NCI-H1930 (cell line): ENCODE measurements around the gene KRT76.

Source experiments
- DNase-seq, 2 experiments: peaks; one replicate each; lab custom pipeline; 2025; lab: John Stamatoyannopoulos, UW

Gene KRT76

DNA sequence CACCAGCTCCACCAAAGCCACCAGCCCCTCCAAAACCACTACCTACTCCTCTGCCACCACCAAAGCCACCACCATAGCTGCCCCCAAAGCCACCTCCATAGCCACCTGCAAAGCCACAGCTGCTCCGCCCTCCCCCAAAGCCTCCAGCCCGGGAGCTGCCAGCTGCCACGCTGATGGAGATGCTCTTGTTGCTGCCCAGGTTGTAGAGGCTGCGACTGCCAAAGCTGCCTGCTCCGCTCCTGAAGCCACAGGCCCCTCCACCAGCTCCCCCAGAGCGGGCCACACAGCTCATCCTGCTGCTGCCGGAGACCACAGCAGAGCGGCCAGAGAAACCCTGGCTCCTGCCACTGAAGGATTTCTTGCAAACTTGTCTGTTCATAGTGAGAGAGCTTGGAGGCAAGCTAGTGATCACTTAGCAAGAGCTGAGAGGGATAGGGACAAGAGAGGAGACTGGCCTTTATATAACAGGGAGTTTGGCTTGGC is at the start of gene KRT76:
Gene KRT76 (minus strand): TSS at position 433 of the 483 bp plus-strand sequence. CDS start 54 bp downstream, at position 379.
- DNase-seq, result no peak

DNA sequence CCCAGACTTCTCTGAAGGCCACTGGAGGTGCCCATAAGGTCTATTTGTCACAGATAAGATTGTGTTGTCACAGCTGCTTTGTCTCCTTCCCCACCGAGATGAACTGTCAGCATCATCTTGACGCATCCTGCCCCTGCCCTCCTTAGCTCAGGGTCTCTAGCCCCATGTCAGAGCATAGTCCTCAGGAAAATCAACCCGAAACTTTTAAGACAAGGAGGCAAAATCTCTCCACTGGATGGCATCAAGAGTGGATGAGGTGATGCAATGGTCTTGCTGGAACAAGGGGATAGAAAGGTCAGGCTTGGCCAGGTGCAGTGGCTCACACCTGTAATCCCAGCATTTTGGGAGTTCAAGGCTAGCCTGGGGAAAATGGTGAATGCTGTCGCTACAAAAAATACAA is 48.8 kb upstream of the KRT76 start:
- DNase-seq, result no peak

DNA sequence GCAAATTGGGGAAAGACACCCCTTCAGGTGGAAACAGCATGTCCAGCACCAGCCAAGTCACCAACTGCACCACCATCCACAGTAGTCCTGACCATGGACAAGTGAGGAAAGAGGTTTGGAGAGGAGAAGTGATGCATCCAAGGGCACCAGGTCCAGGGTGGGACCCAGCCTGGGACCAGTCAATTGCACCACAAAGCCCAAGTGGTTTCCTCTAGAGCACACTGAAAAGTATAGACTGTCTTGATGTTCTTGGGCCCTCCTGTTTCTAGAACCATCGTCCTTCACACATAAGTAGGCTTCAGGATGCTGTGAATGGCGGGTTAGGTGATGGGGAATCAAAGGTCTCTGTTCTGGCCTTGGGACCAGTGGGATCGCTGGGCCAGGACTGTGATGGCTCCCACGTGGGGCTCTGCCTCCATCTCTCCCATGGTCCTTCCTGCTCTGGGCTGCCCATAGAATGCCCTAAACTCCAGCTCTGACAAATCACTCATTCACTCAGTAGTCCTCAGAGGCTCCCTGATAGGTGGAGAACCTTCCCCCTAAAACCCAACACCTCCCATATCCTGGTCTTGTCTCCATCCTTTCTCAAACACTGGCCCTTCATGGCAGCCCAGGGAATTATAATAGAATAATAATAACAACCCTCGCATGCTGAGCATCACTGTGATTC is 47.7 kb upstream of the KRT76 start:
- no peak for DNase-seq

- no peak for DNase-seq
Observed at GRCh38 chr12:52823761-52824450, 46.8 kb upstream of the KRT76 start.

DNA sequence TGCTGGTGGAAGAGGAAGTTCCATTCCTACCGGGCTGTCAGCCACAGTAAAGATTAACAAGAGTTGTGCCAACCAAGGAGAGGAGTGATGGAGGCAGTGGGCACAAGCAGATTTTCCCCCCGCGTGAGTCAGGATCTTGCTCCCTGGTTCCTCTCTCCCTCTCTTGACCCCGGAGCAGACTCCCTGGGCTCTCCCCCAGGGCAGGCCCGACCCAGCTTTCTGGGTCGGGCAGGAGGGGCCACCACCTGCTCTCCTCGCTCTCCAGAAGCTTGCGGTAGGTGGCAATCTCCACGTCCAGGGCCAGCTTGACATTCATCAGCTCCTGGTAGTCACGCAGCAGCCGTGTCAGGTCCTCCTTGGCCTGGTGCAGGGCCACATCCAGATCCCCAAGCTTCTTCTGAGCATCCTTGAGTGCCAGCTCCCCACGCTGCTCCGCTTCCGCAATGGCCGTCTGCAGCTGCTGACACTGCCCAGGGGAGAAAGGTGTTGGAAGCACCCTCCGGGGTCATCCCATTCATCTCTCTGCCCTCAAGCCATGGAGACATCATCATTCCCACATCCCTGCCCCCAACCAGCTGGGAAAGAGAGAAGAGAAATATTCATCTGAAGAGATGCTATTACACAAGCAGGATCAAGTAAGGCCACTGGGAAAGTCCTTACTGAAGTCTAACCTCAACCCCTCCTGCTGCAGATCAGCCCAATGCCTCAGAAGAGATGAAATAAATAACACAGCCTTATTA is 45.8 kb upstream of the KRT76 start:
- no peak for DNase-seq

DNA sequence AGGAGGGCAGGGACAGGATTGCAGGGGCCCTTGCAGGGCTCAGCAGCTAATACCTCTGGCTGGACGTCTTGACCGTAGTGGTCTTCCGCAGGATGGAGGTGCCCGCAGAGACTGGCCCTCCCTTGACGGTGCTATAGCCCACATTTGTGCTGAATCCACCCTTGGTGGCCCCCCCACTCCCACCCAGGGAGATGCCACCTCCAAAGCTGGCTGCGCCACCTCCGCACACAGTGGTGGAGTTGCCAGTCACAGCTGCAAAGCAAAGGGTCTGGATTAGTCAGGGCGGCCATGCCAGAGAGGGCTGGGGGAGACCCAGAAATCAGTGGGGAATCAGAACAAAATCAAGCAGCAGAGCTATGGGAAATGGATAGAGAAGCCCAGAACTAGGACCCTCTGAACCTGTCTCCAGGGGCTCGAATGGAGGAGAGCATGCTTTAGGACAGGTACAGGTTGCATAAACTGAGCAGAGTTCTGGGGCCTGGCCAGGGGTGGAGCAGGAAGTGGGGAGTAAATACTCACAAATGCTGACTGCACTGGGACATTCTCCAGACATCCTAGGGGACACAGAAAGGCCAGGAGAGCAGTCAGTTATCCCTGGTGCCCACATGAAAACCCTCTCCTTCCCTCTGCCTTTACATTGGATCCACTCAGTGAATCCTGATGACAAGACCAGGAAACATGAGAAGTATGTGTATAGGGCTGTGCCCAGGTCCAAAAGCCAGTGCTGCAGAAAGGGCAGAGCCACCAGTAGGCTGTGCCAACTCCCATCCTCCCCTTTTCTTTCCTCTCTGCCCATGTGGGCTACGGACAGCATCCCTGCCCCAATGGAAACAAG is 44.9 kb upstream of the KRT76 start:
- no peak for DNase-seq

DNA sequence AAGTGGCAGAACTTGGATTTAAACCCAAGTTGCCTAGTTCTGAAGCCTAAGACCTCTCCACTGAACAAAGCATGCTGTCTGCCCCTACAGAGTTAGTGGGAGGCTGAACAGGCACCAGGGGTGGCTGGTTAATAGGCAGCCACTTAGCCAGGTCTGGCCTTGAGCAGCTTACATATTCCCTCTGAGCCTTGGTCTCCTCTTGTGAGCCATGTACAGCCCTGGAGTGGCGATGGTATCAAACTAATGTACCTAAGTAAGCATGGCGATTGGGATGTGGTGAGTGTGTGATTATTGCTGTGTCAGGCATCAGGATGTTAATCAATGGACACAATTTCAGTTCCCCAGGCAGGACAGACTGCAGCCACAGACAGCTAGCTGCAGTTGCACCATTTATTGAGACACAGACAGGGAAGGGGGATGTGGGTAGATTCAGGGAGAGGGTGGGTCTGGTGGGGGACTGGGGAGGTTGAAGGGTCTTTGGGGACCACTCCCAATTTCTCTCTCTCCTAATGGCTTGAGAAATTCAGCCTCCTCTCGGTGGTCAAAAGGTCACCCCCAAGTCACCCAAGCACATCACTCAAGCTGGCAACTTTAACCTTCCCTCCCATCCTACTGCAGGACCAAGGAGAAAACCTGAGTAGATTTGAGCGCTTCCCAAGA is 44.1 kb upstream of the KRT76 start:
- no peak for DNase-seq

DNA sequence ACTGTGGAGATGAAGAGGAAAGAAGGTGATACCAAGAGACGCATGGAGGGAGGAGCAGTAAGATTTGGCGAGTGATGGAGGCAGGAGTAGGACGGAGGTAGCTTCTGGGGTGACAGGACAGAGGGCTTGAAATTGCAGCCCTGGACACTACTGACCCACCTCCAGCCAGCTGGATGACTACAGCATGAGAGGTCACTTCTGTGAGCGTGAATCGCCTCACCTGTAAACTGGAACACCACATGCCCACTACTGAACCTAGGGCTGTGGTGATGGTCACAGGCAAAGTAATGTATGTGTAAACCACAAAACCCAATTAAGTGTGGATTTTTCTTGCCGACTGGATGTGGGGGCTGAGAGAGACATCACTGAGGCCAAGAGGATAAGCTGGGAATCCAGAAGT is 43.4 kb upstream of the KRT76 start:
- DNase-seq, result no peak

GRCh38 chr12:52819731-52820510 is 42.8 kb upstream of the KRT76 start:
- DNase-seq, result no peak

DNA sequence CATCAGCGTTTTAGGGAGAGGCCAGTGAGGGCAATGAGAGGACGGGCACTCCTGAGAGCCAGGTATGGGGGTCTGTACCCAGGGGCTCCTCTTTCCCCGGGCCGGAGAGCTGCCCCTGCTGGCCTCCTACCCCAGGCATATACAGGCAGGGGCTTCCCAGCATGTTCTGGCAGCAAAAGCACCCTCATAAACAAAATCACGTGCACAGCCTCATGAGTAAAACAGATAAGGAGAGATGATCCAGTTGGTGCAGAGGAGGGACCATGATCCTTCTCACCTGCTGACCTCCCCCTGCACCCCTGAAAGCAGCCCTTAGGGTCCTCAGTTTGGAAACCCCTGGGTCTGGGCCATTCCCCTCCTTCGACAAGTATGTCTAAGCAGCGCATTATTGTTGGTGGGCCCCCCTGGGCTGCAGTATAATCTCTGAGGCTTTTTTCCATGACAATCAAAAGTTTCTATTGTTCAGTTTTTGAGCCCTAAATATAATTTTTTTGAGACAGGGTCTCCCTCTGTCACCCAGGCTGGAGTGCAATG is 41.8 kb upstream of the KRT76 start:
- no peak for DNase-seq

GRCh38 chr12:52818388-52818787 is 41.2 kb upstream of the KRT76 start:
- DNase-seq, result no peak

DNA sequence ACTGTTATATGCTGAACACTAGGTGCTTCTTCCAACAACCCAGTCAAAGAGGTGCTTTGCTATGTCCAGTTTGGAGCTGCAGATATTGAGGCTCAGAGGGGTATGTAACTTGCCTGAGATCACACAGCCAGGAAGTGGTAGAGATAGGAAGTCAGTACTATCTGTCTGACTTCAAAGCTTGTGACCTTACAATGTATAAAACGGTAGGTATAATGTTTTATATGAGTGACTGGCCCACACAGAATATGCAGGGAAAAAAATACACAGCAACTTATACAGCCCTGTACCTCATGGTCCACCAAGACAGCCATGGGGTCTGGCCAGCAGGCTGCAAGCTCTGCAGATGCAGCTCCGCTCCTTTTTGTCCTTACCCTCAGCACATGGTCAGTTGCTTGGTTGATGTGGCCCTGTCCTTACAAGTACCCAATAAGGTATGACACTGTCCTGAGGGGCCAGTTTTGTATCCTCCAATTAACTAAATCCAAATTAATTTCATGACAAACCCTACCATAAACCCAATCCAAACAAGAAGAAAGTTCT is 40.6 kb upstream of the KRT76 start:
- DNase-seq, result no peak

DNA sequence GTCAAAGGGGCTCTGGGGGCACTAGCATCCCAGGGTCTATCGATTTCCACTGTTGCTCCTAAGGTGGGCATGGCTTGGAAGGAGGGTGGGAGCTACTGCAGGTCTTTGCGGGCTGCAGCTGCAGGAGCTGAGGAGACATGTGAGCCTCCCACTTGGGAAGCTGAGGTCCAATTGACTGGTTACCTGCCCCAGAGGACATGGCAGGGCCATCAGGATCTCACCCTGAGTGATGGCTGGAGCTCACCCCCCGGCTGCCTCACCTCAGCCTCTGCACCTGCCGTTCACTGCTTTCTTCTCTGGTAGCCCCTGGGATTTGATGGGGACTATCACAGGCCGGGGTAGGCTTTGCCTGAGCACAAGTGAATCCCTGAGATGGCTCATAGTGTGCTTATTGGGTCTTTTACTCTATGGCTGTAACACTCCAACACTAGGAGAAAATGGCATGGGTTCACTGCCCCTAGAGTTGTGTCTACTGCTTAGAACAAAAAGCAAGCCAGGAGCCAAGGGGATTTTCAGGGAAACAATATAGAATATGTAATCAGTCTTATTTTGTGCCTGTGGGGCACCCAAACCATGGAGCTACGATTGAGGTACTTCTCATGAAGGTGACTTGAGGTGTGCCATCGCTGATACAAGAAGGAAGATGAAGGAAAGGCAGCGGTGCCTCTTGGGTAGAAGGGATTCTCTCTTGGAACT is 40.0 kb upstream of the KRT76 start:
- no peak for DNase-seq

DNA sequence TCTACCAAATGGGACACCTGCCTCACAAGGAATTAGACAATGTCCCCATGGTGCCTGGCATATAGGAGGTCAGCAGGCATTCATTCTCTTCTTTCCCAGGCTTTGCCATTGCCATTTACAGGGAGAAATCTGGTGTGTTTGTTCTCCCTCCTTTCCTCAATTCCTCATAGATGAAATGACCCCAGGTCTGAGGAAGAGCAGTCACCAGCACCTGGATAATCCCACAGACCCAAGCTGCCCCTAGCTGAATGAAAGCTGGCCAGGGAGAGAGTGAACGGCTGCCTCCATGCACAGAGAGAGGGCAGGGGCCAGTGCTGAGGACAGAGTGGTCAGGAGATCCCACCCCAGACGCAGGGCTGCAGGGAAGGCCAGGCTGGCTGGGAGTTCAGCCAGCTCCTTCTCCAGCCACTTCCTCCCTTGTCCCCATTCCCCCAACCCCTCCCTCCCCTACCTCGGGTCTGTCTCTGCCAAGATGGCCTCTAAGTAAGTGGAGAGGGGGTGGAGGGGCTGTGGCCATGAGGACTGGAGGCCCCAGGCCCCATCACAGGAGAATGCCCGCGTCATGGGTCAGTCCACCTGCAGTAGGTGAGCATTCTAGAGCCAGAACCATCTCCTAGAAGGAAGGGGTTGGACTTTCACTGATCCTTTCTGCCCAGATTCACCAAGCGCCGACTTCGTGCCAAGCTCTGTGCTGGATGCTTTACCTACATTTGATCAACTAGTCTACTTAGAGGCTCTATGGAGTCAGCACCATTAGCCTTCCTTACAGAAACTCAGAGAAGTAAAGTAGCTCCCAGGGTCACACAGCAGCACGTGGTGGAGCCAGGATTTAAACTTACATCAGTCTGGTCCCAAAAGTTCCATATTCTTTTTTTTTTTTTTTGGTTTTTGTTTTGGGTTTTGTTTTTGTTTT is 38.8 kb upstream of the KRT76 start:
- DNase-seq, result no peak

- DNase-seq, result no peak
Observed at GRCh38 chr12:52815161-52815560, 38.0 kb upstream of the KRT76 start.

GRCh38 chr12:52814710-52815155 is 37.6 kb upstream of the KRT76 start:
- DNase-seq, result no peak

GRCh38 chr12:52813885-52814709 is 37.0 kb upstream of the KRT76 start, which contains the start of gene KRT4:
Gene KRT4 (minus strand): TSS chr12:52814116. CDS start chr12:52814058, 58 bp downstream.
- DNase-seq, result no peak
